Tibial nerve (tissue), 3 donors: ENCODE measurements around the gene CNTNAP3B.
"Not testable (repeated sequence)": the region's sequence is repeated elsewhere in the genome, so short reads cannot be mapped to it uniquely, and the experiment has no call there.

ENCODE experiments used
- POLR2A ChIP-seq, 2 donors: fragments of 450-650 bp; IDR thresholded peaks; one replicate each; pipeline ENCODE4 v1.6.1; 2017; ENCODE audit warnings: antibody characterized with exemption in 2 of 2, mild to moderate bottlenecking in 2 of 2, moderate library complexity in 2 of 2
- TF ChIP-seq, protein P1 (sequence below), 5 experiments: fragments of 200-600 bp in 3 of 5; fragments of 450-650 bp in 2 of 5; sonication (generic) in 3 of 5; IDR thresholded peaks; one replicate each; pipeline ENCODE4 v1.5.1; 2016 to 2019; ENCODE audit warnings: antibody characterized with exemption in 5 of 5, mild to moderate bottlenecking in 3 of 5, moderate library complexity in 2 of 5

- not testable (repeated sequence) for TF ChIP-seq POLR2A (IDR thresholded peaks at IDR 0.05)
- TF ChIP-seq, protein P1, sequence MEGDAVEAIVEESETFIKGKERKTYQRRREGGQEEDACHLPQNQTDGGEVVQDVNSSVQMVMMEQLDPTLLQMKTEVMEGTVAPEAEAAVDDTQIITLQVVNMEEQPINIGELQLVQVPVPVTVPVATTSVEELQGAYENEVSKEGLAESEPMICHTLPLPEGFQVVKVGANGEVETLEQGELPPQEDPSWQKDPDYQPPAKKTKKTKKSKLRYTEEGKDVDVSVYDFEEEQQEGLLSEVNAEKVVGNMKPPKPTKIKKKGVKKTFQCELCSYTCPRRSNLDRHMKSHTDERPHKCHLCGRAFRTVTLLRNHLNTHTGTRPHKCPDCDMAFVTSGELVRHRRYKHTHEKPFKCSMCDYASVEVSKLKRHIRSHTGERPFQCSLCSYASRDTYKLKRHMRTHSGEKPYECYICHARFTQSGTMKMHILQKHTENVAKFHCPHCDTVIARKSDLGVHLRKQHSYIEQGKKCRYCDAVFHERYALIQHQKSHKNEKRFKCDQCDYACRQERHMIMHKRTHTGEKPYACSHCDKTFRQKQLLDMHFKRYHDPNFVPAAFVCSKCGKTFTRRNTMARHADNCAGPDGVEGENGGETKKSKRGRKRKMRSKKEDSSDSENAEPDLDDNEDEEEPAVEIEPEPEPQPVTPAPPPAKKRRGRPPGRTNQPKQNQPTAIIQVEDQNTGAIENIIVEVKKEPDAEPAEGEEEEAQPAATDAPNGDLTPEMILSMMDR (IDR thresholded peaks at IDR 0.05) = not testable (repeated sequence)
Measured at GRCh38 chr9:41917374-41917773, 211.9 kb downstream of the CNTNAP3B start.
